Mammary epithelial cell (primary cell): ENCODE results near the gene PCDH20.

Experiments used
- EZH2 ChIP-seq: IDR thresholded peaks from 2 replicates; pipeline ENCODE4 v1.6.1; 2012; ENCODE audit warnings: low read length, inconsistent platforms, borderline replicate concordance
- TF ChIP-seq, protein P1 (sequence below), 2 donors: IDR thresholded peaks in 1 of 2; conservative IDR thresholded peaks in 1 of 2; 2 replicates each; pipeline ENCODE4 v1.5.1; 2011 to 2012; ENCODE audit warnings: inconsistent platforms in 2 of 2, low read length in 2 of 2, mild to moderate bottlenecking in 2 of 2, control low read depth in 1 of 2, low read depth in 1 of 2; ENCODE audit not compliant: insufficient read depth in 1 of 2; ENCODE audit errors: extremely low read depth in 1 of 2

DNA sequence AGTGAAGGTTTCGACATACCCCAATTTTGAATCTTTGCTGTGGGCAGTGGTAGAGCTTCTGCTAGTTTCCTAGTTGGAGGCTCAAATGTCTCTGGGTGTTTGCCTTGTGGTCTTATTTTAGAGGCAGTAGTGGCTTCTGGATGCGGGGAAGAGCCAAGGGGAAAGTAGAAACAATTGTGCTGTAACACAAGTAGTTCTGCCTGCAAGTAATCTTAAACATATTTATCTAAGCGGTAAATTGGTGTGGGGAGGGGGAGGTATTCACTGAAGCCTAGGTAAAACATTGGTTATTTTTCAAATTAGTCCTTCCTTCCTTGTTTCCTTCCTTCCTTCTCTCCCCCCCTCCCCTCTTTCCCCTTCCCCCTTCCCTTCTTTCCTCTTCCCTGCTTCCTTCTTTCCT lies at the start of gene PCDH20:
- TF ChIP-seq, protein P1, sequence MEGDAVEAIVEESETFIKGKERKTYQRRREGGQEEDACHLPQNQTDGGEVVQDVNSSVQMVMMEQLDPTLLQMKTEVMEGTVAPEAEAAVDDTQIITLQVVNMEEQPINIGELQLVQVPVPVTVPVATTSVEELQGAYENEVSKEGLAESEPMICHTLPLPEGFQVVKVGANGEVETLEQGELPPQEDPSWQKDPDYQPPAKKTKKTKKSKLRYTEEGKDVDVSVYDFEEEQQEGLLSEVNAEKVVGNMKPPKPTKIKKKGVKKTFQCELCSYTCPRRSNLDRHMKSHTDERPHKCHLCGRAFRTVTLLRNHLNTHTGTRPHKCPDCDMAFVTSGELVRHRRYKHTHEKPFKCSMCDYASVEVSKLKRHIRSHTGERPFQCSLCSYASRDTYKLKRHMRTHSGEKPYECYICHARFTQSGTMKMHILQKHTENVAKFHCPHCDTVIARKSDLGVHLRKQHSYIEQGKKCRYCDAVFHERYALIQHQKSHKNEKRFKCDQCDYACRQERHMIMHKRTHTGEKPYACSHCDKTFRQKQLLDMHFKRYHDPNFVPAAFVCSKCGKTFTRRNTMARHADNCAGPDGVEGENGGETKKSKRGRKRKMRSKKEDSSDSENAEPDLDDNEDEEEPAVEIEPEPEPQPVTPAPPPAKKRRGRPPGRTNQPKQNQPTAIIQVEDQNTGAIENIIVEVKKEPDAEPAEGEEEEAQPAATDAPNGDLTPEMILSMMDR (conservative IDR thresholded peaks at IDR 0.05 in 1 of 2, IDR thresholded peaks at IDR 0.05 in 1 of 2; ENCODE audit: extremely low read depth in 1 of 2, insufficient read depth in 1 of 2, low read depth in 1 of 2, low read length in 2 of 2) = no peak
- no peak for TF ChIP-seq EZH2
